HG02870 (cell line): Measurements from ENCODE around the gene TXNIP.

Experiments
- ATAC-seq: cut with Tn5 transposase; IDR thresholded peaks from one replicate; pipeline ENCODE4 v1.9.1; 2021; ENCODE audit warnings: mild to moderate bottlenecking, moderate library complexity; ENCODE audit not compliant: unreplicated experiment

TXNIP gene

DNA sequence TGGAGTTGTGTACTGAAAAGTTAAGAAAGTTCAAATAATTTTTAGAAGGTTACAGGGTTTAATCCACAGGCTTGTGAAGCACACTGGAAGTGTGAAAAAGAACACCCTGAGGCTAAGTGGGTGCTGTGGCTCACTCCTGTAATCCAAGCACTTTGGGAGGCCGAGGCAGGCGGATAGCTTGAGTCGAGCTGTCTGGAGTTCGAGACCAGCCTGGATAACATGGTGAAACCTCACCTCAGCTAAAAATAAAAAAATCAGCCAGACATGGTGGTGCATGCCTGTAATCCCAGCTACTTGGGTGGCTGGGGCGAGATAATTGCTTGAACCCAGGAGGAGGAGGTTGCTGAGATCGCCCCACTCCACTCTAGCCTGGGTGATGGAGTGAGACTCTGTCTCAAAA is 9.8 kb downstream of the TXNIP start:
- no peak for ATAC-seq

DNA sequence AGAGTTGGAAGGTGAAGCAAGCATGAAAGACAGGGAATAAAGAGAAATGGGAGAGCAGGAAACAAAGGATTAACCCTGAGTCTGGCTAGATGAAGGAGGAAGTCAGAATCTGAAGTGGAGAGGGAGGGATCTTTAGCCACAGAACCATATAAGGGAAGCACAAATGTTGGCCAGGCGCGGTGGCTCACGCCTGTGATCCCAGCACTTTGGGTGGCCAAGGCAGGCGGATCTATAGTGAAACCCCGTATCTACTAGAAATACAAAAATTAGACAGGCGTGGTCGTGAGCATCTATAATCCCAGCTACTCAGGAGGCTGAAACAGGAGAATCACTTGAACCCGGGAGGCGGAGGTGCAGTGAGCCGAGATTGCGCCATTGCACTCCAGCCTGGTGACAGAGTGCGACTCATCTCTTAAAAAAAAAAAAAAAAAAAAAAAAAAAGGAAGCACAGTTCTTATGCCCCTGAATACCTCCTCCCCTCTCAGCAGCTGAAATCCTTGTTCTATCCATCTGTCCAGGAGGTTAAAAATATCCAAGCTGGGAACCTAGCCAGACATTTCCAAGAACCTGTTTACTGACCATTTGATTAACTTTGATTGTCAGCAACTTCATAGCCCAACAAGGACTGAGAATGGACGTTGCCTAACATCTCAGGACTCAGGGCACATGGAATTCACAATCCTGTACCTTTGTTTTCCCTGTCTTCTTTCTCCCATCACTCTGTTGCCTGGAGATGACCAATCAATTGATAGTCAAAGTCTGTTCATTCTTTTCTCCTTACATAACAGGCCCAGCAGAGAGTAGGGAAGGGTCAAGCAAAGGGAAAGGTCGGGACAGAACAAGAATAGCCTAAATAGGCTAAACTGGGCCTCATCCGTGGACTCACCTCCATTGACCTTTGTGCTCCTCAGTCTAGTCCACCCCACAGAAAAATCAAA is 10.6 kb downstream of the TXNIP start:
- no peak for ATAC-seq

DNA sequence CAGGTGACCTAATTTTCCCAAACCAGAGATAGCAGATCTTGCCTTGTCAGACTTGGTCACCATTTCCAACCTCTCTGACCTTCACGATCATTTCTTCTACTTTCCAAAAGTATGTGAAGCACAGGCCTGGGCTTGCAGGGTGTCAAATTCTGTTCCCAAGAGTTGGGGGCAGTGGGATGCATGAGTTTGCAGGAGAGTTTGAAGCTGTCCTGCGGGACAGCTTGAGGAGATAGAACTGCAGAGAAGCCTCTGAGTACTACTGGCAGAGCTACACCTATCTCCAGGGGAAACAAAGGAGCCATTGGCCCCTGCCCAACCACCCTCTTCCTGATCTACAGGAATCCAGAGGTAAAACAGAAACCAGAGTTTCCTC is 11.3 kb downstream of the TXNIP start:
- no peak for ATAC-seq

DNA sequence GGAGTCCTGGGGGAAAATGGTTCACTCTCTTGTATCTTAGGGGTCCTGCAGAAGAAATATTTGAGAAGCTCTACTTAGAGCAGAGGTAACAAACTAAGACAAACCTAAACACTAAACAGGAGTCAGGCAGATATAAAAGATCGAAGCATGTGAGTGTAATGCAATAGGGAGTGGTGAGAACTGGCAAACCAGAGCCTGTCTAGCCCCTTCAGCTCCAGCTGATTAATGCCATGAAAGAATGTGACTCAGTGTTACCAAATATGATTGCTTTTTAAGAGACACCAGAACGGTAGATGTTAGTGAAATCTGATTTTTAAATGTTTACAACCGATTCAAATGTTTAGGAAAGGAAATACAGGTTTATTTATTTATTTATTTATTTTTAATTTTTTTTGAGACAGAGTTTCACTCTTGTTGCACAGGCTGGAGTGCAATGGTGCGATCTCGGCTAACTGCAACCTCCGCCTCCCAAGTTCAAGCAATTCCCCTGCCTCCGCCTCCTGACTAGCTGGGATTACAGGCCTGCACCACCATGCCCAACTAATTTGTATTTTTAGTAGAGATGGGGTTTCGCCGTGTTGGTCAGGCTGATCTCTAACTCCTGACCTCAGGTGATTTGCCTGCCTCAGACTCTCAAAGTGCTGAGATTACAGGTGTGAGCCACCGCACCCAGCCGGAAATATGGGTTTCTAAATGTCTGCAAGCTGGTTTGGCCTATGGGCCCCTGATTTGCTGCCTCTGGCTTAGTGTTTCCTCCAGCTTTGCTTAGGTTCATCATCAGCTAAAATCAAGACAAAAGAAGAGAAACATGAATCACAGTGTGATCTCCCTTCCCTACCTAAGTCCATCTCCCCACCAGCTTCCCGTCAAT is 12.2 kb downstream of the TXNIP start:
- ATAC-seq, result no peak

DNA sequence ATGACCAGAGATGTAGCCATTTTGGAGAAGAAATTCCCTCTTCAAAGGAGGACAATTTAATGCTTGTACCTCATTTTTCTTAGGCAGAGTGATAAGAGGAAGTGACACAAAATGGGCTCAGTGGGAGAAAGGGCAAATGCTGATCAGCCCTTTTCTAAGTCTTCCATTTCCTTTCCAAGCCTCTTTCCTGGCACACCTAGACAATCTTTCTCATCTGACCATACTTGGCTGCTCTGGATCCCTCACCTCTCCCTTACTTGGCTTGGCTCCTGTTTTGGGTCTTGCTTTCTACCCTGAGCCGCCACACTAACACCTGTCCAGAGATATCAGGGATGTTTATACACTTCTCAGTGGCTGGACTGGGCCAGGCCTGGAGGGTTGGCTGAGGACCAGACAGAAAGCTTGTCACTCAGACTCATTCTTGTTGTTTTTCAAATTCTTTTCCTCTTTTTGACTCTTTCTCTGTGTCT is 13.1 kb downstream of the TXNIP start:
- no peak for ATAC-seq

DNA sequence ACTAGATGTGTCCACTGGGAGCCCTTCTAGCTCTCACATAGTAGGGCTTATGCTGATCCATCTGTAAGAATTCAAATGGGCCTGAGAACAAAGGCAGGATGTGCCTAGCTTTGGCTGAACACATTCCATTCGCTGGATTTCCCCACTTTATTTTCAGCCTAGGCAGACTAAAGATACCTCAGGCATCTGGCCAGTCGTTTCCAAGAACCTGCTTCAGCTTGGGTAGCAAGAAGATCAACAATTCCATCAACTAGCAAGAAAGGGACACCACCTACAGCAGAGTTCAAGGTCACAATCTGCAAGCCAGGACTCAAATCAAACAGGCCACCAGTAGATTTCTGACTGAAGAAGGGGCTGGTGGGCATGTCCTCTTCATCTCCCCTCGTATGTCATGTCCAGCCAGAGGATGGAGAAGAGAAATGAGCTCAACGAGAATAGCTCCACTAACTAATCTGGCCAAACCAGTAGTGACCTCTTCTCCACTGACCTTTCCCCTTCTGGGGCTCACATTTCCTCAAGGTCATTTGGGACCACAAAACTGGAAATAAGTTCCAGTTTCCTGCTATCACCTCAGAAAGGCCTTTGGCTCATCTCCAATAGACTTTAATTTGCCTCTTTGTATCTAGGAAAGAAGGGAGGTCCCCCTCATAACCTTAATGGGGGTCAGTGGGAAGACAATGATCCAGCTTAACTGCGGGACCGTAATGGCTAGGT is 14.2 kb downstream of the TXNIP start:
- ATAC-seq, result no peak

DNA sequence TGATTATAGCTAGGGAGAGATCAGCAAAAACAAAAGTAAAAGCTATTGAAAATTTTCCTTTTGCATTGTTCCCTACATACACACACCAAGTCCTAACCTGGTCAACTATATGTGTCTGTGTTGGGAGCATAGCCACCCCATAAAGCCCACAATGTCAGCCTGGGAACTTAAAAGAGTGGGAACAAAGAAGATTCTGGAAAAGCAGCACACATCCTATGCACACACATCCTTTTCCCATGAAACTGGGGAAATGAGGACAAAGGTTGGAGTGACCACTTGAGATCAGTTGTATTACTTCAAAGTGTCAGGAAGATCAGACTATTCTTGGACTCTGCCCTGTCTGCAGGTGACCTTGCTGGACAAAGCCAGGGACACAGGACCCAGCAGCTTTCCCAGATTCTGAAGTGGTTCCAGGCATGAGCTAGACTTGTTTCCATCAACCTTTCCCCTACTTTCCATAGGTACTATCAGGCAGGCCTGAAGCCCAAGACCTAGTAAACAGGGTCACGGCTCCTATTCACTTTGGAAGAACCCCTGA is 15.9 kb downstream of the TXNIP start:
- ATAC-seq, result no peak

DNA sequence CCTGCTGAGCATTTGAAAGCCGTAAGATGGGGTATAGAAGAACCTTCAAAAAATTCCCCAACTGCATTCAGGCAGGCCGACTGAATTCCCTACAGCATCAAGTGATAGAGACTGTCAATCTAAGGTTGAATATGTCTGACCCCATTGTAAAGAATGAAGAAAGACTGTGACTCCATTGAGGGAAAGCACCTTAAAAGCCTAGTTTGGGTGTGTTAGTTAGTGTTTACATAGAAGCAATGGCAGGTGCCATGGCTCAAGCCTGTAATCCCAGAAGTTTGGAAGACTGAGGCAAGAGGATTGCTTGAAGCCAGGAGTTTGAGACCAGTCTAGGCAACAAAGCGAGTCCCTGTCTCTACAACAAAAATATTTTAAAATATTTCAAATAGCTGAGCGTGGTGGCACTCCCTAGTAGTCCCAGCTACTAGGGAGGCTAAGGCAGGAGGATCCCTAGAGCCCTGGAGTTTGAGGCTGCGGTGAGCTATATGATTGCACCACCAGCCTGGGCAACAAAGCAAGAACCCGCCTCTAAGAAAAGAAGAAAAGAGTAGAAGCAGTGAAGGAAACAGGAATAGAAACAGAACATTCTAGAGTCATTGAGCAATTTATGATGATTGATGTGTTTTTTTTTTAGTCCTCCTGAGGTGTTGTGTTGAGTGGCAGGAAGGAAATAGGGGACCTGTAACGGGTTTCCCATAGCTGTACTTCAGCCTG is 16.5 kb downstream of the TXNIP start:
- no peak for ATAC-seq

DNA sequence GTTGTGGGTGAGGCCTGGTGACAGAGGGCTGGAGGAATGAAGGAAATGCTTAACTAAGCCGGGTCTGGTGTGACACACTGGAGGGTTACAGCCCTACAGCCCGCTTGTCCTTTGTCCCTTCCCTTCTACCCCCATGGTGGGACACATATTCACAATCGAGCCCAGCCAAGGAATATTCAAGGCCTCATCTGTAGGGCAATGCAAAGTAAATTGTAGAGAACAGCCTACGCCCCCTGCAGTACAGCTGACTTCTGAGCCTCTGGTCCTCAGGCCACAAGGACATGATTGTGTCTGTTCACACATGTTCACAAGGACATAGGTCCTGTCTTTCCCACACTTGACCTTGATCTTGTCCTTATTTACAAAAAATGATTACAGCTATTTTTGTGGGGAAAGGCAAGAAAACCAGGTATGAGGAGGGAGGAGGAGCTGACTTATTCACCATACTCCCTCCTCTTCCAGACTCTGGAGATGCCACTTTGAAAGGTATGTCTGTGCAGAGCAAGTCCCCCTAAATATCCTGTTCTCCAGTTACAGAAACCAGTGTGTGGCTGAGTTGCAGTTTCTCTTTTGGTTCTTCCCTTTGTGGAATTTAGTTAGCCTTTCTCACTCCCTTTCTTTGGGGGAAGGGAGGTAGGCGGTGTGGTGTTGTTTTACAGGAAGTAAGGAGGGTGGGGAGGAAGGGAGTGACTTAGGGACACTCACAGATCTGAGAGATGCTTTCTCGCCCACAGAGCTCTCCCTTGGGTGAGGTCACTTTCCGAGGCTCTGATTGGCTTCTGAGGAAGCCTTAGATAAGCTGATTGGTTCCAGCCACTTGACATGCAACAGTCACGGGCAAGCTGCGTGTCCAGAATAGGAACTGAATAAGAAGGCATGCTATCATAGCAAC is 17.3 kb downstream of the TXNIP start:
- ATAC-seq, result peak; percentile 88

DNA sequence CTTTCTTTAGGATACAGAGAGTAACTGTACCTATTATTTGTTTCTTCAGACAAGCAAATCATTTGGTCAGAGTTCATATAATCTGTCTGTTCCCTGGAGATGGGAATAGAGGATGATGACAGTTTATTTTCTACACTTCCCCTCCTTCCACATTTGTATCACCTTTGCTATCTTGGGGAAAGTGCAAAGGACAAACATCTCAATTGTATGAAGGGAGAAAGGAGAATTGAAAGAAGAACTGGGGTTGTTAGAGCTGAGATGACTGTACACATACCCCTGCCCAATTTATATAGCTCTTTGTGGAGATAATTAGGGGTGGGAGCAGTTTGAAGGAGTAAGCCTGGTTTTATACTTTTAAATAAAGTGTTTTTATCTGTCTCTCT is 17.9 kb downstream of the TXNIP start:
- ATAC-seq, result no peak

DNA sequence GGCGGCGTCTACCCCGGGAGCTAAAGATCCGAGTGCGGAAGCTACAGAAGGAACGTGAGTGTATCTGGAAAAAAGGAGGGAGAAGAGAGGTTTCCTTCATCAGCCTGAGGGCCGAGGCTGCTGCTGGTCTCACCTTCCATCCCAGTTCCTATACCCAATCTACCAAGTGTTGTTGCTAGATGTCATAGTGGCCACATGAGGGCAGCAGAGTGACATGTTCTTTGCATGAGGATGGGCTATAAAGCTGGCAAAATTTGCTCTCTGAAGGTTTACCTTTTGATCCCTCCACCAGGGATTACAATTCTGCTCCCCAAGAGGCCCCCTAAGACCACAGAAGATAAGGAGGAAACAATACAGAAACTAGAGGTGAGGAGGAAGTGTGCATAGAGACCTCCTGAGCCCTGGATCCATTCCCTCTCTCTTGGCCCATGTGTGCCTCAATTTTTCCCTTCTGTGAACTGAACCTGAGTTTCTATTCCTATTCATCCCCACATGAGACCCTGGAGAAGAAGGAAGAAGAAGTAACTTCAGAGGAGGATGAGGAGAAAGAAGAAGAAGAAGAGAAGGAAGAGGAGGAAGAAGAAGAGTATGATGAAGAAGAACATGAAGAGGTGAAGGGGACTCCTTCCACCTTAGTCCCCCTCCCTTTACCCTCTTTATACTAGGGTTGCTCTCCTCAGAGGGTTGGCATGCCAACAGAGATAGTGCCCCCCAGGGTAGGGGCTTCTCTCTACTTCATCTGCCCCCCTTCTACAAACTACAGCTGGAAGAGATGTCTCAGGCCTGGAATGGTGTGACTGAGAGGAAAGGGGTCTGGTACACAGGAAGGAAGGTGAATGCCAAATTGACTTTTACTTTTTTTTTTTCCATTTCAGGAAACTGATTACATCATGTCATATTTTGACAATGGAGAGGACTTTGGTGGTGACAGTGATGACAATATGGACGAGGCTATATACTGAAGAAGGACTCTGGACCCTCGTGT is 18.6 kb downstream of the TXNIP start:
- no peak for ATAC-seq

DNA sequence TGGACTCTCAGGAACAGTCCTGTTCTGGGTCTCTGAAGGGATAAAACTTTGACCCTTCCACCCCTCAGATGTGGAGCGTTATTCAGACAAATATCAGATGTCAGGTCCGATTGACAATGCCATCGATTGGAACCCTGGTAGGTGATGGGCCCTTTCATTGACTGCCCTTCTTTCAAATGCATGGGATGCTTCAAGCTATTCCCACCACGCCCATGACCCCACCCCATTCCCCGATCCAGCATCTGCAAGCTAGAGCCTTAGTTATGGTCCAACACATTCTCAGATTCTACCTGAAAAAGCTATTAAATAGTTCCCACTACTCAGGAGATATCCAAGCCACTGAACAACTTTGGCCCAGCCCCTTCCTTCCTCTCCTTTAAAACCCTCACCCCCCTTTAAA is 19.4 kb downstream of the TXNIP start:
- ATAC-seq, result no peak

DNA sequence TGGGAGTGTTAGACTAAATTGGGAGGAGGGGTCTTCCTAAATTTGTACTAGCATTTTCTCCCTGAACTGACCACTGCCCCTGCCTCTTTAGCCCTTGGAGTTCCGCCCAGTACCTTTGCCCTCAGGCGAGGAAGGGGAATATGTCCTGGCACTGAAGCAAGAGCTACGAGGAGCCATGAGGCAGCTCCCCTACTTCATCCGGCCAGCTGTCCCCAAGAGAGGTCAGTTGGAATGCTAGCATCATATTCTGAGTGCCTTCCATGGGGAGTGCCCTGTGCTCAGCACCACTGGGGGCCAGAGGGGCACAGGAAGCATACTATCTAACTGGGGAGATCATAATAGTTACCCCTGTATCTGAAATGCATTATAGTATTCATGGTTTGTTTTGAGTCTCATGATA is 21.2 kb downstream of the TXNIP start:
- no peak for ATAC-seq

DNA sequence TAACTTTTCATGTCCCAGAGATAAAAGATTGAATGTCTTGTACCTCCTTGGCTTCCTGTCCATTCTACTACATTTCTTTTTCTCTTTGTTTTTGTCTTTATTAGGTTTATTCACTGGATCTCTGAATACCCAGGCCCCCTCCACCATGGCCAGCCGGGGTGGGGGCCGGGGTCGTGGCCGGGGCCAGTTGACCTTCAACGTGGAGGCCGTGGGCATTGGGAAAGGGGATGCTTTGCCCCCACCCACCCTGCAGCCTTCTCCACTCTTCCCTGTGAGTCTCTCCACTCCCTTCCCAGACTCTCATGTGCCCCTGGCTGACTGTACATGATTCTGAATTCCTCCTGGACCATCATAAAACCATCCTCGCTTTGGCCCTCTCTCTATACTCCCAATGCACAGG is 21.7 kb downstream of the TXNIP start:
- ATAC-seq, result no peak

DNA sequence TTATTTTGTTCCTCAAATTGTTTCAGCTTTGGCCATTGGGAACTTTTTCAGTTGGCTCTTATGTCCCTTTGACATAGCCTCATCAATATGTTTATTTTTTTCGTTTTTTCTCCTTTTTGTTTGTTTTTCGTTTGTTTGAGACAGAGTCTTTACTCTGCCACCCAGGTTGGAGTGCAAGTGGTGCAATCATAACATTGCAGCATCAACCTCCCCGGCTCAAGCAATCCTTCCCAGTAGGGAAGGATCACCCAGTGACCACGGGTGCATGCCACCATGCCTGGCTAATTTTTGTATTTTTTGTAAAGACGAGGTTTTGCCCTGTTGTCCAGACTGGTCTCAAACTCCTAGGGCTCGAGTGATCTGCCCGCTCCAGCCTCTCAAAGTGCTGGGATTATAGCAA is 23.8 kb downstream of the TXNIP start:
- no peak for ATAC-seq

DNA sequence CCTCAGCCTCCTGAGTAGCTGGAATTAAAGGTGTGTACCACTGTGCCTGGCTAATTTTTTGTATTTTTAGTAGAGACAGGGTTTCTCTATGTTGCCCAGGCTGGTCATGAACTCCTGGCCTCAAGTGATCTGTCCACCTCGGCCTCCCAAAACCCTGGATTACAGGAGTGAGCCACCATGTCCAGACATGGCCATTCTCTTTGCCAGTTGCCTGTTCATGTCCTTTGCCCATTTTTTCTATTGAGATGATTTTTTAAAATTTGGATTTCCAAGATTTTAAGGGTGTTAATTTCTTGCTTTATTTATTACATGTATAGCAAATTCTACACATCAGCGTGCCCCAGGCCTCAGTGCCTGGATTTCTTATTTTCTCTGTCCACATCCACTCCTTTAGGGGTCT is 29.1 kb downstream of the TXNIP start:
- ATAC-seq, result no peak

DNA sequence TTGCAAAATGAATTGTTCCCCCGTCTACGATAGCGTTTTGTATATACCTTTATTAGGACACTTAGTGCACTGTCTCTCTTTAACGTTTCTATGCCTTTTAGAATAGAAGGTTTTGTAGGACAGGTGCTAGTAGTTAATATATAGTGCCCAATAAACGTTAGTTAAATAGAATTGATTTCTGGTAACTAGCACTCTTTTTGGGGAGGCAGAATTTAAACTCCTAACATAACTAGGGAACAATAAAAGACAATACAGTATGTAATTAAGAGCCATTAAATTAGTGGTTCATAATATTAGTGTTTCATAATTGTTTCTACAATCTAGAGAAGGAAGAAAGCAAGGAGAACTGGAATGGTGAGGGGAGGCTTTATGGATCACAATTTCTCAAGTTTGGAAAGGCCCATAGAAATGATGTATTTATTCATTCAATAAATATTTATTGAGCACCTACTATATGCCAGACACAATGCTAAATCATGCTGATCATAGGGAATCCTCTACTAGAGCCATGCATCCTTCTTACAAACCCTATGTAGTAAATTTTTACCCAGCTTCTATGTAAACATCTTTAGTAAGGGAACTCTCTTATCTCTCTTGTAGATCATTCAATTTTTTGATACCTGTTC is 31.1 kb downstream of the TXNIP start:
- no peak for ATAC-seq
